DMS153 (cell line): ENCODE results near the gene DPYD.

Experiments used
- DNase-seq: peaks from one replicate; lab custom pipeline; 2025; lab: John Stamatoyannopoulos, UW

DPYD gene

GRCh38 chr1:97433094-97433823 is 487.6 kb downstream of the DPYD start:
- DNase-seq: no peak

DNA sequence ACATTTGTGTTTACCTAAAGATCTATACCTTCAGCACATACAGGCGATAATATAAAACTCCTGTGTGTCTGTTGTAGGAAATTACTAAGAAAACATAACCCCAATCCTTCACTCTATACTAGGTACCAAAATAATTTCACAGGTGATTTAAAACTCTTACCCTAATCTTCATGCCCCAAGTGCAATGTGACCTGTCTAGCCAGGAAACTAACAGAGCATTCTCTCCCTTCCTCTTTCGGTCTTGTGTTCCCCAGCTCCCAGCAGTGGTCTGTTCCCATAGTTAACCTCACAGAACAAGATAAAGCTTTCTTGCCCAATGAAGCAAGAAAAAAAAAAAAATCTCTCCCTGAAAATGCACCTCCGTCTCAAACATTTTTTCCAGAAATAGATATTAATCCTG is 493.5 kb downstream of the DPYD start:
- no peak for DNase-seq

DNA sequence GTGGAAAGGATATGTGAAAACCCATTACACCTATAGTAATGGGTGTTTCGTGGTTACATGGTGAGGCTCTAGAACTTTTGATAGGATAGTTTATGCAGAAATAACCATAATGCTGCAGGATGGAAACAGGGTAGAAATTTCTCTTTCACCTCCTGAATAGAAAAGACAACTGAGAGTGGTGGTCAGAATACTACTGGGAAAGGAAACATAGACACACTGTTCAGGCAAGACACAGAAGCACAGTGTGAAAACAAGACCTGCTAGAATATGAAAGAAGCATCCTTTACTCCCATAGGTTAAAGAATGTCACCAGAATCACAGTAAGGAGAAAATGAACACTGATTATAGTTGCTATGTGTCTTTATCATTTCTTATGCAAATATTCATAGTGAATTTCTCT is 496.6 kb downstream of the DPYD start:
- DNase-seq: no peak

- DNase-seq: no peak
These were observed 497.4 kb downstream of the DPYD start for GRCh38 chr1:97423403-97423802.

GRCh38 chr1:97417661-97418060 is 503.2 kb downstream of the DPYD start:
- no peak for DNase-seq

- no peak for DNase-seq
These were observed 506.0 kb downstream of the DPYD start for GRCh38 chr1:97414682-97415312.

DNA sequence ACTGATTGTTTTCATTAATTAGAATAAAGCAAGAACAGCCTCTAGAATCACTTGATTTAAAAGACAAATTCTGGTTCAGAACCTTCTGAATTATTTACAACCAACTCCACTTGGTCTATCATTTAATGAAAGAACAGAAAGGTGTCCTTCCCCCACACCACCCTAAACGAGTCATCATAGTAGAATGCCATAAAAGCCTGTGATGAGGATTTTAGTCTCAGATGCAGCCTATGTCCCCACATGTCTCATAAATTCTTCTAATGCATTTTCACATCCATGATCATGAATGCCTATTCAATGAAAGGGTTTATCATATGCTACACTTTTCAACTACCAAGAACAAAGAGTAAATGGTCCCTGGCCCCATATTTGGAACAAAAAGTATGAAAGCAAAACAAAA is 508.1 kb downstream of the DPYD start:
- DNase-seq: no peak

DNA sequence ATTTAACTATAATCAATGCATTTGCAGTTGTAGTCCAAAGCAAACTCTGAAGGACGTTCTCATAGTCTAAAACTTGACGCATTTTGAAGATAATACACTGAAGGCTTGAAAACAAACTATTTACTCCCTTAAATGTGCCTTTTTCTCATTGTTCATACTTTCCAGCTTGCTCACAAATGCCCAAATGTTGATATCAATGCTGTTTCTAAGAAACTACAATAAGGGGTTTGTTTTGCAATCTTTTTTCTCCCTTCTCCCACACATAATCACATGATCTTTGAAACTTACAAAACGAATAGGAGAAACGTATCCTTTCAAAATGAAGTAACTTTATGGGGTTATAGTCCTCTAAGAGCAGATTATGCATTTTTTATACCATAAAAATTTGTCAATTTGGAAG is 508.7 kb downstream of the DPYD start:
- no peak for DNase-seq

DNA sequence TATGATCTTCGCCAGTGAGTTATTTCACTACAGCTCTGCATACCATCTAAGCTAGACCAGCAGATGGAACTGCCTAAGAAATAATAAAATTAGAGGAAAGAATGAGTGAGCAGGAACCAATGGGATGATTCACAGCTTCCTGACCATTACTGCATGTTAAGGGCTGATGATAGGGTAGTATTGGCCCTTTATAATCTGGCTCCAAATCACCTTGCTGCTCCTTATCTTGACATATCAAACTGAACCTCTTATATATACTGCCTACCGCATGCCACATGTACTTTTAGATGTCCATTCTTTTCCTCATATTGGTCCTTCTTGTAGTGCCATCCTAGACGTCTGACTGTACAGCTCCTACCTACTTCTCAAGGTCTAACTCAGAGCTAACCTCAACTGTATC is 524.4 kb downstream of the DPYD start:
- DNase-seq: no peak

- no peak for DNase-seq
These were observed 528.1 kb downstream of the DPYD start for GRCh38 chr1:97392701-97393100.

DNA sequence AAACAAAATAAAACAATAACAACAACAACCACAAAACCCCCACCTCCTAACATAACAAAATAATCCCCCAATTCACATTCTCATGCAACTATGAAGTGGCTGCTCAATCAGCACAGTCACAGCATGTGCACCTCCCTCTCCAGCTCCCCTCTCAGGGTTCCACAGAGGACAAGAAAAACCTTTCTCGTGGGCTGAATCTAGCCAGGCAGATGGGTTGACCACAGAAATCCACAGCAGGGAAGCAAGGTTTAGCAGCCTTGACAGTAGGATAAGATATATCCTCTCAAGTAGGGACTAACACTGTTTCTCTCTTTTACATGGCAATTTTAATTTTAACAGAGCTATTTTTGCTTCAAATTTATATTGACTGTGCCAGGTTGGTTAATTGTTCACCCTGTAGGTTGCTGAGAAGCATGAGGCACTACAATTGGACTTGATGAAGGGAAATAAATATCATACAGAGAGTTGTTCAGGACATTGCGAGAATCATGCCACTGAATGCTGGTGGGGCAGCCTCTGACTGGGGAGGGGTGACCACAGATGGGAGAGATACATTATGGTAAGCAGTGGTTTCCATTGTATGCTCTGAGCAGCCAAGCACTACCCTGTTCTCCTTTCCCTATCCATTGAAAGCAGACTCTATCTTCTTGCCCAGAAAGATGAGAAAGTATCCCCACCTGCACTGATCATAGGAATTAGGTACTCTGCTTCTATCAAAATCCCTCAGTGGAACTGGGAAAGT is 535.1 kb downstream of the DPYD start:
- DNase-seq: no peak

- no peak for DNase-seq
These were observed 536.4 kb downstream of the DPYD start for GRCh38 chr1:97384294-97384968.

DNA sequence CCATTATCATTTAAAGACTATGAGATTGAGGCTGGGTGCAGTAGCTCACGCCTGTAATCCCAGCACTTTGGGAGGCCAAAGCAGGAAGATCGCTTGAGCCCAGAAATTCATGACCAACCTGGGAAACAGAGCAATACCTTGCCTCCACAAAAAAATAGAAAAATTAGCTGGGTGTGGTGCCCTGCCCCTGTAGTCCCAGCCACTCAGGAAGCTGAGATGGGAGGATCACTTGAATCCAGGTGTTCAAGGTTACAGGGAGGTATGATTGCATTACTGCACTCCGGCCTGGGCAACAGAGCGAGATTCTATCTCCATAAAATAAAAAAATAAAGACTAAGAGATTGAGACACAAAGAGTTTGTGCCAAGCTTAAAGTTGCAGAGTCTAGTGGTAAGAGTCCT is 537.0 kb downstream of the DPYD start:
- no peak for DNase-seq

DNA sequence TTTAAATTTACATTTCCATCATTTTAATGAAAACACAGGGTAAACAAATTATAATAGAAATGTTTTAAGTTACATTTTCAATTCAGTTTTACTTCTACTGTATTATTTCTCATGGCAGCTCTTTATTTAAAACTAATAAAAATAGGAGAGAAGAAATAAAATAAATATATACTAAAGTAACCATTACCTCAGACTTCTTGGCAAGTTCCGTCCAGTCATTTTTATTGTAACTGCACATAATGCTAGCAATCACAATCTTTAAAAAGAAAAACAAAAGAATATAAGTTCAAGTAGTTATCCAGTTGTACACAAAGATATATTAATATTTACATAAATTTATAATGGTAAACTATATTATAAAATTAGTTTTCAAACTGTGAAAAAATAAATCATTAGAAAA is 538.6 kb downstream of the DPYD start:
- DNase-seq: no peak

DNA sequence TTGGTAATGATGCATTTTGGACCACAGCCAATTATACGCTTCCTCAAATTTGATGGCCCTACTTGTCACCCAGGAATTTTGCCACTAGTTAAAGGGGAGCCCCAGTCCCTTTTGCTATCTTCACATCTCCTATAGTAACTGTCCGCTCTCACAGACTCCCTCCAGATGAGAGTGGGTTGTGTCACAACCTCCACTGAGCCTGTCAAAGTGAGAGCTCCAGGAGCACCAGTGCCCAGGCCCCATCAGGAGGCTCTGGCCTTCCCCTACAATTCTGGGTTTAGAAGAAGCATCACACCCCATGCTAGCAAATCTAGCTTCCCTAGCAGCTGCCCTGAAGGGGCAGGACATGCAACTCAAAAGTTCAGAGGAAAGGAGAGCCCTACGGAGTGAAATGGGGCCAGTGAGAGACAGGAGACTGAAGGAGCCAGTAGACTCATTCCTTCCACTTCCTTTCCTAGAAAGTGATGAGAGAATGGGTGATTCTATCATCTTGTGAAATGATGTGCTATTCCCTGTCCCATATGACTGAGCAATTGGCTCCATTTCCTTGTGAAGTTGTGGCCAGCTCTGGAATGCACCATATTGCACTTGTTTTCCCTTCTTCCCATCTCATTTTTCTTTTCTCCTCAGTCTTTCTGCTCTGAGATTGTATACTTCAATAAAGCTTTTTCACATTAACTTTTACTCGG is 541.3 kb downstream of the DPYD start:
- DNase-seq: no peak

- no peak for DNase-seq
These were observed 542.2 kb downstream of the DPYD start for GRCh38 chr1:97378596-97378995.

- DNase-seq: no peak
These were observed 543.3 kb downstream of the DPYD start for GRCh38 chr1:97377432-97378034.

- DNase-seq: no peak
These were observed 547.8 kb downstream of the DPYD start for GRCh38 chr1:97373000-97373399.

DNA sequence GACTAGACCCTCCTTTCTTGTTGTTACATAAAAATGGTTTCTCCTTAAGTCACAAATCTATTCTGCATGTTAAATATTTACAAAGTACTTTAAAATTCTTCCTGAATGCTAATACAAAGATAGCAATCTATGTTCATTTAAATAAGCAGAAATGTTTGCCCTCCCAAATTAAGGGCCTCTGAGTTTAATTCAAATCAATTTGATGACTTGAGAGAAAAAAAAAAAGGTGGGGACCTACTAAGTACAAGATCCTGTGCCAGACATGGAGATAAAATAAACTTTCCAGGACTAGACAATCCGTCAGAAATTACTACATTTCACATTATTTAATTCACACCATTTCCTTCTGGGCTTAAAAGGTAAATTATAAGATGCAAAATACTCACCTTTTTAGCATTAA is 548.3 kb downstream of the DPYD start:
- DNase-seq: no peak

DNA sequence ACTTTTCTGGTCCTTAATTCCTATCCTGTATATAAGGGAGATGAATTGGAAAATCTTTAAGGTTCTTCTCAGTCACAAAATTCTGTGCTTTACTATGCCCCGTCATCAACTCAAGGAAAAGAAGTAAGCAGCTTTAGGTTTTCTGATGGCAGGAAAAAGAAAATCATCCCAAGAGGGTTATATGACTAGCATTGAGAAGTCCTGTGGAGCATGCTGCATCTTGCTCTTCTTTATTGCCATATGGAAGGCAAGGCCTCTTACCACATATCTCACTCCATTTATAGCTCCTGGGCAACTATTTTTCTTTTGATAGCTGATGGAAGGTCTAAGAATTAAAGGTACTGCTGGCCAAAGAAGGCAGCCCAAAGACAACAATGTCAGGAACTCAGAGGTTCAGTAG is 552.5 kb downstream of the DPYD start:
- no peak for DNase-seq

DNA sequence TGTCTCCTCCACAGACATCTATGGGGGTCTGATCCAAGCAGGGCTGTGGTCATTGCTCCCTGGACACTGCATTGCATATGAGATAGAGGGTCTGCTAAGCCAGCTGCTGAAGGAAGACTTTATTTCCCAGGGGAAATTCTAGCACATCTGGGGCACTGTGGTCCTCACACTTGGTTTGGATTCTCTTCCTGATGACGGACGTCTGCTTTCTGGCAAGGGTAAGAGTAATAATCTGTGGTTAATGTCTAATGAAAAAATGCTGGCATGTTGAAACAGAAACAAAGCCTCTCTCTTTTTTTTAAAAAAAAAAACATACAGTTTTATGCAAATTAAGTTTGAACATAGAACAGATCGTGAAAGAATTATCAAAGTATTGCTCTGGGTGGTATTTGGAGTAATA is 553.9 kb downstream of the DPYD start:
- DNase-seq: no peak

DNA sequence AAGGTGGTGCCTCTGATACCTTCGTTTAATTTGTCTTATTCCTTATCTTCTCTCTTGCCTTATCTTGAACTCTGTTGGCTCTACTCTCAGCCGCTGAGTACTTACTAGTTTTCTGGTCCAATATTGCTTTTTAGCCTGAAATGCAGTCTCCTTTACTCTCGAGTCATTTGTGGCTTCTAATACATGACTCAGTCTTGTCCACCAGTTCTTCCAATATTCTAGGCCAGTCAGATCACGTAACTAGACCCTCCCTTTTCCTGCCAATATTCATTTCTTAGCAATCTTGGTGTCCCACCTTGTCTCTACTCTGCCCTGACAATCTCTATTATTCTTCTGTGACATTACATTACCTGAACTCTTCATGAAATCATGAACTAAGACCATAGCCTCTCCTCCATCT is 555.8 kb downstream of the DPYD start:
- DNase-seq: no peak
